Kidney epithelial cell (primary cell): ENCODE data around the gene UPB1. TPM values are rescaled to one million over a fixed set of nuclear protein-coding genes. Genes with fewer than 3 reads are reported as not detected.

Experiments
- DNase-seq: peaks from one replicate; pipeline ENCODE4 v3.0.0-alpha.2; 2010; ENCODE audit warnings: low read depth
- H3K27me3 ChIP-seq: 2 replicates; pipeline ENCODE4 v1.6.0; 2011; ENCODE audit warnings: low read length; ENCODE audit not compliant: control insufficient read depth, insufficient read depth
- H3K36me3 ChIP-seq: 2 replicates; pipeline ENCODE4 v1.5.1; 2011; ENCODE audit warnings: low read length; ENCODE audit not compliant: control insufficient read depth, insufficient read depth
- H3K4me3 ChIP-seq: 2 replicates; pipeline ENCODE4 v1.5.1; 2011; ENCODE audit warnings: low read depth, mild to moderate bottlenecking, control low read depth, low read length
- total RNA-seq: library from RNA; depleted of rRNA; stranded (reverse); fragments of >200 nt; gene quantifications from 2 replicates; pipeline ENCODE4 v1.2.3, GENCODE V29; 2015
- TF ChIP-seq, protein P1 (sequence below): IDR thresholded peaks from 2 replicates; pipeline ENCODE4 v1.5.1; 2011; ENCODE audit warnings: mild to moderate bottlenecking, moderate library complexity, low read length, control low read depth, inconsistent platforms; ENCODE audit not compliant: insufficient read depth, poor library complexity, severe bottlenecking

UPB1 gene
- total RNA-seq, 1 donor from 2014 or later = not detected

DNA sequence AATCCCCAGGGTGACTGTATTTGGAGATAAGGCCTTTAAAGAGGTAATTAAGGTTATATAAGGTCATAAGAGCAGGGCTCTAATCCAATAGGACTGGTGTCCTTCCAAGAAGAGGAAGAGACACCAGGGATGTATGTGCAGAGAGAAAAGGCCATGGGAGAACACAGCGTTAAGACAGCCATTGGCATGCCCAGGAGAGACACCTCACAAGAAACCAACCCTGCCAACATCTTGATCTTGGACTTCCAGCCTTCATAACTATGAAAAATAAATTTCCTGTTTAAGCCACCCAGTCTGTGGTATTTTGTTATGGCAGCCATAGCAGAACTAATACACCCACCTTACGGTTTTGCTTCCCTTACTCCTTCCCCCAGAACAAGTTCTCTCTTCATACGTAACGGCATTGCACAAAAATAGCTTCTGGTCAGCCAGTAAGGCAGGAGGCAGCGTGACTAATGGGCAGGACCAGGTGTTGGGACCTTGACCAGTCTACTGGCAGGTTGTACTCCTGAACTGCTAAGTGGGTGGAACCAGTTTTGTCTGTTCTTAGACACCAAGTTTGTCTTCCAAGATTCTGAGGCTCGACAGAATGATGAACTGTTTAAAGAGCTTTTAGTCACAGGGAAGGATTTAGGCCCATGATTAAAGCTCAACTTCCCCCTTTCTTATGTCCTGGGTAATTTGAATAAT lies 31.9 kb upstream of the UPB1 start:
- DNase-seq = no peak
- TF ChIP-seq, protein P1, sequence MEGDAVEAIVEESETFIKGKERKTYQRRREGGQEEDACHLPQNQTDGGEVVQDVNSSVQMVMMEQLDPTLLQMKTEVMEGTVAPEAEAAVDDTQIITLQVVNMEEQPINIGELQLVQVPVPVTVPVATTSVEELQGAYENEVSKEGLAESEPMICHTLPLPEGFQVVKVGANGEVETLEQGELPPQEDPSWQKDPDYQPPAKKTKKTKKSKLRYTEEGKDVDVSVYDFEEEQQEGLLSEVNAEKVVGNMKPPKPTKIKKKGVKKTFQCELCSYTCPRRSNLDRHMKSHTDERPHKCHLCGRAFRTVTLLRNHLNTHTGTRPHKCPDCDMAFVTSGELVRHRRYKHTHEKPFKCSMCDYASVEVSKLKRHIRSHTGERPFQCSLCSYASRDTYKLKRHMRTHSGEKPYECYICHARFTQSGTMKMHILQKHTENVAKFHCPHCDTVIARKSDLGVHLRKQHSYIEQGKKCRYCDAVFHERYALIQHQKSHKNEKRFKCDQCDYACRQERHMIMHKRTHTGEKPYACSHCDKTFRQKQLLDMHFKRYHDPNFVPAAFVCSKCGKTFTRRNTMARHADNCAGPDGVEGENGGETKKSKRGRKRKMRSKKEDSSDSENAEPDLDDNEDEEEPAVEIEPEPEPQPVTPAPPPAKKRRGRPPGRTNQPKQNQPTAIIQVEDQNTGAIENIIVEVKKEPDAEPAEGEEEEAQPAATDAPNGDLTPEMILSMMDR = no peak
- H3K27me3 ChIP-seq = no peaks in the 10 kb centered on the region
- H3K4me3 ChIP-seq = no peak overlapping the region
- H3K36me3 ChIP-seq = no peaks in the 10 kb centered on the region

DNA sequence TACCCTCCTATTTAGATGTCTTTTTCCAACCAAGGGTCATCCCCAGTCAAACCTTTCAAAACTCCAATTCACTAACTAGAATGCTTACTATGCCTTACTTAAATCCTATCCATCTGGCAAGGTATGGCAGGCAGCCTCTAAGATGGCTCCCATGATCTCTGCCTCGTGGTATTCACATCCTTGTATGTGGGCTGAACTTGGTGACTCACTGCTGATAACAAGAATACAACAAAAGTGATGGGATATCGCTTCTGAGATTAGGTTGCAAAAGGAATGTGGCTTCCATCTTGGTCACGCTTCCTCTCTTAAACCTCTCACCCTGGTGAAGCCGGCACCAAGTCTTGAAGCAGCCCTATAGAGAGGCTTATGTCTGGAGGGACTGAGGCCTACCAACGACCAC lies 29.6 kb upstream of the UPB1 start:
- TF ChIP-seq, protein P1 = no peak
- no peak overlapping the region for H3K4me3 ChIP-seq
- no peaks in the 10 kb centered on the region for H3K27me3 ChIP-seq
- DNase-seq = peak; percentile 23
- no peaks in the 10 kb centered on the region for H3K36me3 ChIP-seq

DNA sequence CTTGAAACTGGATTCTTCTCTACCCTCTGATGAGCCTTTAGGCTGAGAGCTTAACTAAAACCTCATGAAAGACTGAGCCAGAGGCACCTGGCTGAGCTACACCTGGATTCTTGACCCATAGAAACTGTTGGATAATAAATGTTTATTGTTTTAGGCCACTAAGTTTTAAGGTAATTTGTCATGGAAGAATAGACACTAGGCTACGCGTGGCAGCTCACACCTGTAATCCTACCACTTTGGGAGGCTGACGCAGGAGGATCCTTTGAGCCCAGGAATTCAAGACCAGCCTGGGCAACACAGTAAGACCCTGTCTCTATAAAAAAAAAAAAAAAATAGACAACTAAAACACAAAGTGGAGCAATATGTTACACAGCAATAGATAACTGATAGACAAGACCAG lies 29.2 kb upstream of the UPB1 start:
- Histone ChIP-seq H3K4me3 (no peak overlapping the region), H3K36me3 (no peaks in the 10 kb centered on the region), H3K27me3 (no peaks in the 10 kb centered on the region)
- TF ChIP-seq, protein P1 = no peak
- DNase-seq = no peak

DNA sequence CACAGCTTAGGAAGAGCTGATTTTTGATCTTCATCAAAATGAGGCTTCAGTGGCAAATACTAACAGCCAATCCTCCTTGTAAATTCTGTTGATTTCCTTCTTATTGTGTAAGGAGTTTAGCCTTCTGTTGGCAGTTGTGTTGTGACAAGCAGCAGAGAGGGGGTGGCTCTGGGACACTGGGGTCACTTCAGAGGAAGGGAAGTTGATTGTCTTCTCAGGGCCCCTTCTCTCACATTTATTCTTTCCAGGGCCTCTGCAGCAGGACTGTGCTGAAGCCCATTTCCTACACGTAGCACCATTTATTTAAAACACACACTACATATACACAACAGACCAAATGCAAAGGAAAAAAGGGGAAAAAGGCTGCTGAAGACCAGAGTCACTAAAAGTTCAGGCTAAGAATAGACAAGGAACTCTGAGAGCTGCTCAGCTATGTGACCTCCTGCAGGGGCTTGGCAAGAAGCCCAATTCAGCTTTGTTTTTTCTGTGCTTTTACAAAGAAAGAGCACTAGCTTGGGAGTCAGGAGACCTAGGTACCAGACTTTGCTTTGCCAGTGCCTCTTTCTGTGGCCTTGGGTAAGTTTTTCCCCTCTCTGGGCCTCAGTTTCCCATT lies 28.3 kb upstream of the UPB1 start:
- Histone ChIP-seq H3K36me3 (no peaks in the 10 kb centered on the region), H3K27me3 (no peaks in the 10 kb centered on the region), H3K4me3 (no peak overlapping the region)
- peak; percentile 16 for DNase-seq
- TF ChIP-seq, protein P1 = no peak

DNA sequence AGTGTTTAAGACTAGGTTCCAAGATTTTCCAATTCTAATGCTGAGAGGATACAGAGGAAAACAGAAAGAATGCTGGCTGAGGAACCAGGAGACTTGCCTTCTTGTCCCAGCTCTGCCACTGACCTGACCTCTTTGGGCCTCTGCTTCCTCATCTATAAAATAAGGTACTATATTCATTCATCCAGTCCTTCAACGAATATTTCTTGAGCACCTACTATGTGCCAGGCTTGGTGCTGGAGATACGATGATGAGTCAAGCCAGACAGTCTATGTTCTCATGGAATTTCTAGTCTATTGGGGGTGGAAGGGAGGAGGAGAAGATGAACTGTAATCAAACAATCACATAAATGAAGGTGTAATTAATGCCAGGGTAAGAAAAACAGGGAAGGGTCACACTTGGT lies 27.8 kb upstream of the UPB1 start:
- Histone ChIP-seq H3K4me3 (no peak overlapping the region), H3K36me3 (no peaks in the 10 kb centered on the region), H3K27me3 (no peaks in the 10 kb centered on the region)
- TF ChIP-seq, protein P1 = no peak
- DNase-seq = no peak

DNA sequence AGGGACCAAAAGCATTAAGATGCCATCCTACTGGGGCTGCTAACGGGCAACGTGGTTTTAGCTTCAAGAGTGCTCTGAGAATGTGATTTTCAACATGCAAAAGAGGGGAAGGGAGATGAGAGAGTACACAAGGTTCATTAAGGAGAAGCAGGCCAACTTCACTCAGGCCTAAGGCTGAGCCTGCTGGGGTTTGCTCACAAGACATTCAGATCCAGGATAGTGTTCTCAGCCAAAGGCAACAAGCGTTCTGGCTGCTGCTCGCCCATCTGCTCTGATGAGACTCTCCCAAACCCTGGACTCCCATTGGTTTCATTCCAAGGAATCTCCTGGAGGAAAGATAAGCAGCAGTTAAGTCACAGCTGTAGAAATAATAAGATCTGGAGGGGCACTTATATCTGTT lies 23.6 kb upstream of the UPB1 start:
- H3K27me3 ChIP-seq = no peaks in the 10 kb centered on the region
- H3K4me3 ChIP-seq = no peak overlapping the region
- TF ChIP-seq, protein P1 = no peak
- no peaks in the 10 kb centered on the region for H3K36me3 ChIP-seq
- DNase-seq = no peak
